CD14-positive monocyte (primary cell): ENCODE measurements around the gene FBN2. TPM values are rescaled to one million over a fixed set of nuclear protein-coding genes. Genes with fewer than 3 reads are reported as not detected.
"Not testable (repeated sequence)": the region's sequence is repeated elsewhere in the genome, so short reads cannot be mapped to it uniquely, and the experiment has no call there.

Experiments used
- DNase-seq, 3 donors: peaks; one replicate each; pipeline ENCODE4 v3.0.0-alpha.2; 2011 to 2022
- H2AFZ ChIP-seq: 2 replicates; pipeline ENCODE4 v1.6.0; 2012; ENCODE audit warnings: mild to moderate bottlenecking, low read depth, low read length, inconsistent platforms; ENCODE audit not compliant: insufficient read depth, poor library complexity, severe bottlenecking
- H3K27ac ChIP-seq, 2 donors: 1 replicate in 1 of 2; 2 replicates in 1 of 2; pipeline ENCODE4 v1.5.1; 2012 to 2013; ENCODE audit warnings: low read length in 2 of 2, control low read depth in 1 of 2, inconsistent platforms in 1 of 2, low read depth in 1 of 2, mild to moderate bottlenecking in 1 of 2
- H3K27me3 ChIP-seq, 2 donors: one replicate each; pipeline versions ENCODE4 v1.6.0 to v1.6.1; 2011 to 2013; ENCODE audit warnings: low read length in 2 of 2; ENCODE audit not compliant: control insufficient read depth in 2 of 2, insufficient read depth in 2 of 2
- H3K36me3 ChIP-seq, 2 donors: replicated peaks in 1 of 2; 1 replicate in 1 of 2; 2 replicates in 1 of 2; pipeline versions ENCODE4 v1.5.1 to v1.6.1; 2012 to 2013; ENCODE audit warnings: low read length in 2 of 2, control low read depth in 1 of 2, inconsistent platforms in 1 of 2, mild to moderate bottlenecking in 1 of 2; ENCODE audit not compliant: insufficient read depth in 2 of 2, control insufficient read depth in 1 of 2
- H3K4me1 ChIP-seq, 2 donors: 1 replicate in 1 of 2; 2 replicates in 1 of 2; pipeline versions ENCODE4 v1.5.1 to v1.6.1; 2012 to 2013; ENCODE audit warnings: low read length in 2 of 2, control low read depth in 1 of 2, inconsistent platforms in 1 of 2, mild to moderate bottlenecking in 1 of 2, moderate library complexity in 1 of 2; ENCODE audit not compliant: insufficient read depth in 2 of 2, control insufficient read depth in 1 of 2
- H3K4me2 ChIP-seq: replicated peaks from 2 replicates; pipeline ENCODE3; 2012; ENCODE audit warnings: low read length, moderate library complexity, mild to moderate bottlenecking; ENCODE audit not compliant: poor library complexity, severe bottlenecking; ENCODE audit errors: extremely low read depth
- H3K4me3 ChIP-seq, 3 experiments: fragments of 200-600 bp in 1 of 3; sonication (generic) in 1 of 3; replicated peaks in 1 of 3; 1 replicate in 2 of 3; 2 replicates in 1 of 3; pipeline ENCODE4 v1.5.1; 2011 to 2013; ENCODE audit warnings: low read length in 3 of 3, mild to moderate bottlenecking in 3 of 3, control low read depth in 2 of 3, low read depth in 2 of 3, inconsistent platforms in 1 of 3, moderate library complexity in 1 of 3
- H3K79me2 ChIP-seq: 2 replicates; pipeline ENCODE4 v1.6.0; 2012; ENCODE audit warnings: mild to moderate bottlenecking, control low read depth, inconsistent platforms, low read length, moderate library complexity; ENCODE audit not compliant: insufficient read depth
- H3K9ac ChIP-seq: 2 replicates; pipeline ENCODE4 v1.6.0; 2017; ENCODE audit warnings: low read length, mild to moderate bottlenecking; ENCODE audit not compliant: insufficient read depth, poor library complexity, severe bottlenecking
- H3K9me3 ChIP-seq, 2 donors: replicated peaks in 1 of 2; 1 replicate in 1 of 2; 2 replicates in 1 of 2; pipeline versions ENCODE4 v1.5.1 to v1.6.1; 2012 to 2013; ENCODE audit warnings: low read length in 2 of 2, control low read depth in 1 of 2; ENCODE audit not compliant: control insufficient read depth in 1 of 2, insufficient read depth in 1 of 2
- H4K20me1 ChIP-seq: 2 replicates; pipeline ENCODE4 v1.6.0; 2012; ENCODE audit warnings: mild to moderate bottlenecking, low read length, control low read depth, moderate library complexity; ENCODE audit not compliant: insufficient read depth
- H3K27ac Mint-ChIP-seq, 7 donors: one replicate each; pipeline ENCODE4 v1.8.0; 2020; ENCODE audit warnings: mild to moderate bottlenecking in 7 of 7, mixed read lengths in 7 of 7, moderate library complexity in 6 of 7, inconsistent platforms in 2 of 7
- H3K27me3 Mint-ChIP-seq, 3 donors: one replicate each; pipeline ENCODE4 v1.8.0; 2021 to 2022; ENCODE audit warnings: low read depth in 3 of 3, mild to moderate bottlenecking in 3 of 3, mixed read lengths in 3 of 3, moderate library complexity in 3 of 3, inconsistent platforms in 1 of 3
- H3K36me3 Mint-ChIP-seq, 2 donors: one replicate each; pipeline ENCODE4 v1.8.0; 2020; ENCODE audit warnings: mixed read lengths in 2 of 2, inconsistent platforms in 1 of 2, mild to moderate bottlenecking in 1 of 2
- H3K4me1 Mint-ChIP-seq: one replicate; pipeline ENCODE4 v1.8.0; 2020; ENCODE audit warnings: mild to moderate bottlenecking, mixed read lengths
- H3K4me3 Mint-ChIP-seq, 2 donors: one replicate each; pipeline ENCODE4 v1.8.0; 2020; ENCODE audit warnings: mild to moderate bottlenecking in 2 of 2, mixed read lengths in 2 of 2, moderate library complexity in 1 of 2
- H3K9me3 Mint-ChIP-seq, 7 donors: one replicate each; pipeline ENCODE4 v1.8.0; 2020 to 2022; ENCODE audit warnings: mixed read lengths in 7 of 7, mild to moderate bottlenecking in 6 of 7, moderate library complexity in 6 of 7, inconsistent platforms in 2 of 7
- WGBS: methylation state at CpG from one replicate; pipeline ENCODE4 v1.1.5; 2013; ENCODE audit warnings: missing lambda C conversion rate; ENCODE audit not compliant: insufficient coverage; 5-methylcytosine and 5-hydroxymethylcytosine counted together
- intact Hi-C, 2 donors: fragments of 100-400 bp; cut with micrococcal nuclease; formaldehyde crosslinking; loops; one replicate each; pipeline versions ENCODE4 v1.15.0 to v1.15.1; 2023
- polyA plus RNA-seq, 3 donors: library from polyadenylated mRNA; depleted of rRNA in 1 of 3; unstranded in 2 of 3; stranded (reverse) in 1 of 3; fragments of 300-500 nt in 2 of 3; fragments of >200 nt in 1 of 3; fragmentation: Illumina TruSeq in 2 of 3; gene quantifications; 1 replicate in 2 of 3; 2 replicates in 1 of 3; pipeline ENCODE4 v1.2.3, GENCODE V29; 2012 to 2021
- TF ChIP-seq, protein P1 (sequence below): fragments of 200-600 bp; IDR thresholded peaks from one replicate; pipeline ENCODE4 v1.8.0; 2022; ENCODE audit warnings: antibody characterized with exemption, mild to moderate bottlenecking

The FBN2 gene
- polyA plus RNA-seq, 3 donors = 0.85 to 19.3 (median 4.2) TPM

DNA sequence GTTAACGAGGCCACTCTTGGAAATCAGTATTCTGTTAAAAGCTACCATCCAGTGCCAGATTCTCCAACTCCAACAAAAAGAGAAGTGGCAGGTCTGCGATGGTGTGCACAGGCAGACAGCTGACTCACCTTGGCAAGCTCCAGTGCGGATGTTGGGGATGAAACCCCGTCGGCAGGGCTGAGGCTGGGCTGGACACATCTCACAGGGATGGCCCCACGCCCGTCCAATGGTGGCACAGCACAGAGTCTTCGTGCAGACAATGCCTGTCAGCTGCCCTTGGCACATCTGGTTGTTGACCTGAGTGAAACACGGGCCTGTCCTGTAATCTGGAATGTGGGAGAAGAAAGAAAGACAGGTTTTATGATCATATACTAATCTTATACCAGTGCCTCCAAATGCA lies 73.4 kb downstream of the FBN2 start:
- Mint-ChIP-seq H3K27ac (no peak overlapping the region), H3K27me3 (no peaks in the 10 kb centered on the region), H3K4me1 (no peaks in the 10 kb centered on the region), H3K9me3 (peaks cover 0 to 13% (median 4%) of the 10 kb centered on the region in 7 donors), H3K4me3 (no peak overlapping the region), H3K36me3 (peaks cover 25 to 38% of the 10 kb centered on the region in 2 donors)
- peaks cover 7 to 66% of the 10 kb centered on the region in 2 donors for H3K36me3 ChIP-seq
- H3K27me3 ChIP-seq = no peaks in the 10 kb centered on the region
- H2AFZ ChIP-seq = no peak overlapping the region
- intact Hi-C loops = no loop called here
- H3K27ac ChIP-seq = no peak overlapping the region
- no peak overlapping the region for H3K9ac ChIP-seq
- no peaks in the 10 kb centered on the region for H3K9me3 ChIP-seq
- no peak overlapping the region for H3K4me3 ChIP-seq
- H4K20me1 ChIP-seq = peaks cover 4% of the 10 kb centered on the region
- TF ChIP-seq, protein P1, sequence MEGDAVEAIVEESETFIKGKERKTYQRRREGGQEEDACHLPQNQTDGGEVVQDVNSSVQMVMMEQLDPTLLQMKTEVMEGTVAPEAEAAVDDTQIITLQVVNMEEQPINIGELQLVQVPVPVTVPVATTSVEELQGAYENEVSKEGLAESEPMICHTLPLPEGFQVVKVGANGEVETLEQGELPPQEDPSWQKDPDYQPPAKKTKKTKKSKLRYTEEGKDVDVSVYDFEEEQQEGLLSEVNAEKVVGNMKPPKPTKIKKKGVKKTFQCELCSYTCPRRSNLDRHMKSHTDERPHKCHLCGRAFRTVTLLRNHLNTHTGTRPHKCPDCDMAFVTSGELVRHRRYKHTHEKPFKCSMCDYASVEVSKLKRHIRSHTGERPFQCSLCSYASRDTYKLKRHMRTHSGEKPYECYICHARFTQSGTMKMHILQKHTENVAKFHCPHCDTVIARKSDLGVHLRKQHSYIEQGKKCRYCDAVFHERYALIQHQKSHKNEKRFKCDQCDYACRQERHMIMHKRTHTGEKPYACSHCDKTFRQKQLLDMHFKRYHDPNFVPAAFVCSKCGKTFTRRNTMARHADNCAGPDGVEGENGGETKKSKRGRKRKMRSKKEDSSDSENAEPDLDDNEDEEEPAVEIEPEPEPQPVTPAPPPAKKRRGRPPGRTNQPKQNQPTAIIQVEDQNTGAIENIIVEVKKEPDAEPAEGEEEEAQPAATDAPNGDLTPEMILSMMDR = no peak
- DNase-seq = no peak
- H3K4me1 ChIP-seq = no peaks in the 10 kb centered on the region
- no peaks in the 10 kb centered on the region for H3K79me2 ChIP-seq
- 92% methylated on average over 7 of the region's 9 CpGs for WGBS
- no peak overlapping the region for H3K4me2 ChIP-seq

- no peak for DNase-seq
- 100% methylated on average over 2 of the region's 2 CpGs for WGBS
- no peak overlapping the region for H2AFZ ChIP-seq
These were observed 75.7 kb downstream of the FBN2 start for GRCh38 chr5:128462330-128462729.

DNA sequence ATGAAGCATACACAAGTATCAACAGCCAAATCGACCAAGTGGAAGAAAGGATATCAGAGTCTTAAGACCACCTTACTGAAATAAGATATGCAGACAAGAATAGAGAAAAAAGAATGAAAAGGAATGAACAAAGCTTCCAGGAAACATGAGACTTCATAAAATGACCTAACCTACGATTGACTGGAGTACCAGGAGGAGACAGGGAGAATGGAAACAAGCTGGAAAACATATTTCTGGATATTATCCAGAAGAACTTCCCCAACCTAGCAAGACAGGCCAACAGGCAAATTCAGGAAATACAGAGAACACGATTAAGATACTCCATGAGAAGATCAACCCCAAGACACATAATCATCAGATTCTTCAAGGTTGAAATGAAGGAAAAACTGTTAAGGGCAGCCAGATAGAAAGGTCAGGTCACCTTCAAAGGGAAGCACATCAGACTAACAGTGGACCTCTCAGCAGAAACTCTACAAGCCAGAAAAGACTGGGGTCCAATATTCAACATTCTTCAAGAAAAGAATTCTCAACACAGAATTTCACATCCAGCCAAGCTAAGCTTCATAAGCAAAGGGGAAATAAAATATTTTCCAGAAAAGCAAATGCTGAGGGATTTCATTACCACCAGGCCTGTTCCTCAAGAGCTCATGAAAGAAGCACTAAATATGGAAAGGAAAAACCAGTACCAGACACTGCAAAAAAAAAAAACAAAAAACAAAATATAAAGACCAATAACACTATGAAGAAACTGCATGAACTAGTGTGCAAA lies 80.7 kb downstream of the FBN2 start:
- intact Hi-C loops, H3K4me3 Mint-ChIP-seq, H3K27me3 ChIP-seq, H3K9ac ChIP-seq, H3K9me3 ChIP-seq, H3K27ac Mint-ChIP-seq, H4K20me1 ChIP-seq, H3K4me2 ChIP-seq, H3K27ac ChIP-seq, H3K4me1 Mint-ChIP-seq, H2AFZ ChIP-seq, H3K4me1 ChIP-seq, H3K4me3 ChIP-seq, DNase-seq, H3K27me3 Mint-ChIP-seq, H3K79me2 ChIP-seq: not testable (repeated sequence)
- peaks cover 3 to 15% (median 9%) of the 10 kb centered on the region in 7 donors for H3K9me3 Mint-ChIP-seq
- H3K36me3 ChIP-seq = peaks cover 4 to 38% of the 10 kb centered on the region in 2 donors
- peaks cover 29 to 34% of the 10 kb centered on the region in 2 donors for H3K36me3 Mint-ChIP-seq
- no CpG with 5 or more reads among the region's 3 CpGs for WGBS

More at GRCh38 chr5:128462330-128462729, 75.7 kb downstream of the FBN2 start:
- Mint-ChIP-seq H3K9me3 (peaks cover 0 to 14% (median 7%) of the 10 kb centered on the region in 7 donors), H3K4me1 (no peaks in the 10 kb centered on the region), H3K27ac (no peak overlapping the region), H3K36me3 (peaks cover 18 to 35% of the 10 kb centered on the region in 2 donors), H3K27me3 (no peaks in the 10 kb centered on the region), H3K4me3 (no peak overlapping the region)
- Histone ChIP-seq H3K27me3 (no peaks in the 10 kb centered on the region), H3K27ac (no peak overlapping the region), H3K4me3 (no peak overlapping the region), H3K36me3 (peaks cover 7 to 45% of the 10 kb centered on the region in 2 donors), H3K9ac (no peak overlapping the region), H4K20me1 (peaks cover 4% of the 10 kb centered on the region), H3K4me2 (no peak overlapping the region), H3K4me1 (no peaks in the 10 kb centered on the region), H3K9me3 (no peaks in the 10 kb centered on the region), H3K79me2 (no peaks in the 10 kb centered on the region)
- intact Hi-C loops = no loop called here
- TF ChIP-seq, protein P1 = no peak
